Umbilical cord (tissue), 2 donors: ENCODE measurements around the gene CA10. TPM values are rescaled to one million over a fixed set of nuclear protein-coding genes. Genes with fewer than 3 reads are reported as not detected.
A peak's percentile ranks its signal among the peaks of the same experiment; 100 is the strongest.

Experiments used
- DNase-seq: peaks from one replicate; pipeline ENCODE4 v3.0.0-alpha.2; 2015; ENCODE audit warnings: low spot score
- total RNA-seq: library from RNA; depleted of rRNA; stranded (reverse); fragments of >200 nt; gene quantifications from one replicate; pipeline ENCODE4 v1.2.3, GENCODE V29; 2014; ENCODE audit warnings: low replicate concordance; ENCODE audit not compliant: insufficient read depth

CA10 gene
- 0.24 TPM for total RNA-seq

DNA sequence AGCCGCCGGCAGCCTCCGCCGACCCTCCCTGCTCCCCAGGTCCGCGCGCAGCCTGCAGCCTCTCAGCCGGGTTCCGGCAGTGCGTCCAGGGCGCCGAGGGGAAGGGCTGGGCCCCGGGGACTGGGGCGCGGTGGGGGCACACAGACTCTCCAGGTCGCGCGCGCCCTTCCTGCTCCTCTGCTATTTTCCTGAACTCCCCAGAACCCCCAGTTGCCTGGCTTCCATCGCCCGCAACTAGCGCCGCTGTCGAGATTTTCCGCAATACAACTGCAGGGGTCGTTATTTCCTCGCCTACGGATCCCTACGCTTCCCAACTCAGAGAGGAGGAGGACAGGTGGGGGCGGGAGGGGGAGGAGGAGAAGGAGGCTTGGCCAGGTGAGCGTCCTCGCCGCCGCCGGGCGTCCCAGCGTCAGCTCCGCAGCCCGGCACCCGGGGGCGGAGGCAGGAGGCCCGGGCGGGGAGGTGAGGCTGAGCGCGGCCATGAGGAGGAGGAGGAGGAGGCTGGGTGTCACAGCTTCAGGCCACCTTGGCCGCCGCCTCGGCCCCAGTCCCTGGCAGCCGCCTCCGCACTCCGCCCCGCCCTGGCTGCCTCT lies at the start of gene CA10:
Gene CA10, minus strand, starts transcription at position 265 of the 593 bp plus-strand sequence.
- no peak for DNase-seq

GRCh38 chr17:52207796-52208195 lies 49.3 kb upstream of the CA10 start:
- DNase-seq, result no peak

- DNase-seq, result no peak
These were observed 44.1 kb upstream of the CA10 start for GRCh38 chr17:52202520-52203080.

DNA sequence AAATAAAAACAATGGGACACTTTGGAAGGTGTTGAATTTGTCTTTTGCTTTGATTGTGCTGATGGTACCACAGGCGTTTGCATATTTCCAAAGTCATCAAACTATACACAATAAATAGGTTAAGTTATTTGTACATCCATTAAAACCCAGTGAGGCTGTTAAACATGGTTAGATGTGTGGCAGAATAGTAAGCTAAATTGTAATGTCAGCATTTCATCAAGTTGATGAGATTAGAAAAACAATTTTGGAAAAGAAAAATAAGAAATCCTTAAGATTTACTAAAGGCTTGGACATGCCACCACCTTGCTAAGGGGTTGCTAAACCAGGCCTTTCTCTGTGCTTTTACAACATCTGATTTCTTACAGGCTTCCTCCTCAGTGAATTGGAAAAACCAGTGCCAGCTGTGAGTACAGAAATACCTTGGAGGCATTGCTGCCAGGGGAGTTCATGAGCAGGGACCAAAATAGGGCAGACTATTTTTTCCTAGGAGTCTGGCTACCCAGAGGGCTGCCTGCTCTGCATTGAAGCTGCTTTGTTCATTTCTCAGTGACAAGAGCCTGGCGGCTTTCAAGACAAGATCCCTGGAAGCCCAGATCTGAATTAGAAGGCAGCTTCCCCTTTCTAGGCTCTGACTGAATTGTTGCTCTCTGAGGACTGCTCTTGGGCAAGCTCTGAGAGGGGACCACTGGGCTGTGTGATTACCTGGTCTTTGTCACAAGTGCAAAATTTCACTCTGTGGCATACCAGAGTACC lies 43.4 kb upstream of the CA10 start:
- no peak for DNase-seq

DNA sequence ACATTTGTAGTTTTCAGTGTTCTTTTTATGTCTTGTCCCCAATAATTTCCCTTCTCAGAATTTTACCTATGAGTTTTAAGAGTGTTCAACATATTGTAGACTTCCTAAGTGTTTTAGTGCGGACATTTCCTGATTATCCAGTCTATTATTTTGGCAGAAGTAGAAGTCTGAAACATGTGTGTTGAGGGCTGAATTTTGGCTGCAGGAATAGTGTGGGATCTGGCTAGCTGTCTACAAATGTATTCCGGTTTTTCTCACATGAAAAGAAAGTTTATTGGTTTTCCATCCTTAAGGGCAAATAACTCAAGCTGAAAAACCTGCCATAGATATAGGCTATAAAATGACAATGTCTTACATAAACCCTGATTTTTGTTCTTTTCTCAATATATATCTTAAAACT lies 33.0 kb upstream of the CA10 start:
- DNase-seq, result no peak

DNA sequence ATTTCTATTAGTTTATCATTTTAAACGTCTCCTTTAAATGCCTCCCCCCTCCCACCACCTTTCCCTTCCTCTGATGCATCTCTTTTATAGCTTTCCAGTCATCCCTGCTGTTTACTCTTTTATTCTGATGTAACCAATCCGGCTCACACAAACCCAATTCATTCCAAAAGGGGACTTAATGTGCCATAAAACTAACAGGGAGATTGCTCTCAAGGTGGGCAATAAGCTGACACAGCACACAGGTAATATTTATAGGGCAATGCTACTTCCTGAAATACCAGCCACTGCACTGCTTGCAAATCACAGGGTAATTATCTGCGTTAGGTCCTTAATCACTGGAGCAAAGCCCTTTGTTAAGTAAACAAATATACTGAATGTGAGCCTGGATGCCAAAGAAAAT lies 23.3 kb upstream of the CA10 start:
- no peak for DNase-seq

DNA sequence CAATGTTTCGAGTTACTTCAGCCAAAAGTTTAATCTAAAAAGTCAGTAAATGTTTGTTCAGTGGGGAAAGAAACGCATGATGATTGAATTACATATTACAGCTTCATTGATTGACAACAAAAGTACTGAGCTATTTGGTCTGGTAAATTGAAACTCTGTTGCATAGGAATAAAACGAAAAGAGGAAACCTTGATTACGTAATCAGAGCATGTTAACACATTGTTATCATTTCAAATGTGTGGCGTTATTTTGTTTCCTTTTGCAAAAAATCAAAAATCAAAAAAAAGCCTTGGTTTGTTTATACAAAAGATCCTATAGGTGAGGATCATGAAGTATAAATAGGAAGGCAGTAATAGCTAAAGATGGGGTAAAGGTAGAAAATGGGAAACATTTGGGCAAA lies 19.5 kb upstream of the CA10 start:
- no peak for DNase-seq

DNA sequence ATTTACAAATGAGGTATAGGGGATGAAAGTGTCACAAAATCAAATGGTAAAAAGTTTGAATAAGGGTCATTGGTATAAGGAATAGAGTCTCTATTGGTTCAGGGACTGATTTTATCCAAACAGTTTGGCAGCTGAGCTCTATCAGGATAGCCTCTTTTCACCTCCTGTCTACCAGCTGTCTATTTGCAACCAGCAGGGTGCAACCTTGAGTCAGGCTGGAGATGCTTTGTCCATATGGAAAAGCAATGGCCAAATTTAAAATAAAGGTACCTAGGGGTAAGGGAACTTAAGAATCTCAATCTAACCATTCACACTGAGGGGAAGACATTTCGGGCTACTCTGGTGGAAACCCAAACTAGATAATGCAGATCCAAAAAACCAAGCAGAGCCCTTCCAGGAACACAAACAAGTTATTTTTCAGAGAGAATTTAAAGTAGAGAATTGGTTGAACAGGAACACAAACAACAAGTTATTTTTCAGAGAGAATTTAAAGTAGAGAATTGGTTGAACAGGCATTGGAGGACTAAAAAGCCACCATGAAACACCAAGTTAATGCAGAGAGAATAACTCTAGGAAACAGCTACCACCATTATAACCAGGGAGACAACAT lies 12.6 kb upstream of the CA10 start:
- DNase-seq, result peak; percentile 11

DNA sequence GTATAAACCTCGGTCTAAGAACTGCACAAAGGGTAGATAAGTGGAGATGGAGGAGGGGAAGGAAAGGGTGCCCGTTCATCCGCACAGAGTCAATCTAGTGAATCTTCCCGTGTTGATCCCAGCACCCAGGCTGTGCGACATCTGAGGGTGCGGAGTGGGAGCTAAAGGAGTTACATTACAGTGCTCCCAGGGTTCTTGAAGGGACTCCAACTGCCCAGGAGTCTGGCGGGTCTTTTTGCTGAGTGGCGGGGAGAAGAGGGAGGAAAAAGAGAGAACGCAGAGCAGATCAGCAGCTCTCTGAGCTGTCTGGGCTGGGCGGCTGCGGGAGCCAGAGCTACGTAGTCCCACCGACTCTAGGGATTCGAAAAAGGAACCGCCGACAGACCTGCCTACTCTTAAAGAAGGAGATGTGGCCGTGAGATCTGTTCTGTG lies 1.6 kb upstream of the CA10 start:
- DNase-seq, result no peak

GRCh38 chr17:52159246-52160135 lies 977 bp upstream of the CA10 start:
- no peak for DNase-seq

GRCh38 chr17:52157603-52158449 lies 688 bp downstream of the CA10 start:
- no peak for DNase-seq

DNA sequence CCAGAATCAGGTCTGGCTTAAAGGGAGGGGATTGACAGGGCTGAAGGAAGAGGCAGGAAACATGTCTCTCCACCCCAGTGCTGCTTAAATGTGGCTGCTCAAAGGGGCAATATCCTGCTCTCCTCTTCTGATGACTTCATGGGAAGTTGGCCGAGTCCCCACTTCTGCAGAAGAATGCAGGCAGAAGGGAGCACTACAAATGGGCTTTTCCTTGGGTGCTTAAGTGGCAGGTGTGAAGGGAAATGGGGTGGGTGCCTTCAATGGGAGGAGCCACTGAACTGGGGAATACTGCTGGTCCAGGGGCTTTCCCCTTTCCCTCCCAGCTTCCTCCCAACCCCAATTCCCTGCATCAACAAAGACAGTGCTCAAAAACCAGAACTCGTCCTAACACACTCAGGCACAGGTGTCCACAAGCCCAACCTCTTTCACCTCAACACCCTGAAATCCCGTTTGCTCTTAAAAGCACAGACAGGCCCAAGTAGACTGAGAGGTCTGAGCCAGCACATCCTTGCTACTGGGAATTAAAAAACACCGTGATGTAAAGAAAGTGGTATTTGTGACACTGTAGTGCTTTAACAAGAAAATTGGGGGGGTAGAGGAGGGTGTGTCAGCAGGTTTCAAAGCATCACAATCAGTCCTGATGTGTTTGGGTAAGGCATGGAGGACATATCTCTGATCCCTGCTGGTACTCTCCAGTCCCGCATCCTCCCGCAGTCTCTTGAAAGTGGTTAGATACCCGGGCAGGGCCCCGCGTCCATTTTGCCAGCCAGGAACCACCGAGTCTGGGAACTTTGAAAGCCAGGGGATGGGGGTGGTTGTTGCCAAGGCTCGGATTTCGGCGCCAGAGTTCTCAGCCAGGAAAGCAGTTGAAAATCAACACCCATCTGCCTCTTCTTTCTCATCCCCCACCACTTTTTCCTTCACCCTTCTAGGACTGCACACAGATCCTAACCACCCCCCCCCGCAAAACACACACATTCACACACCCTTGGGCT lies 1.6 kb downstream of the CA10 start:
- DNase-seq, result no peak

DNA sequence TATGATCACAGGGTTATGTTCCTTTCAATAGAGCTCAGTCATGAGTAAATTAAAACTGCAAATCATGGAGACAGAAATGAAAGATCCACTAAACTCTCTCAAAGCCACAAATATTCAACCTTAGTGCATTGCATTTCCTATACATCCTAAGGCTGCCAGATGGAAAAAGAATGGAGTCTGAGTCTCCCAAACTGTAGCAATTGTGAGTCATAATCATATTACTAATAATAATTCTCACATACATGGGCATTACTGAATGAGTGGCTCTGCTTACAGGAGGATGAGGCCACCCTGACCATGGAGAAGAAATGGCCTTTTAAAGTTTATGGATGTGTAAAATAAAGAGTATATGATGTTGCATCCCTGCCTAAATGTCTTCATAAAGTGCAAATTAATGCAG lies 3.2 kb downstream of the CA10 start:
- no peak for DNase-seq

DNA sequence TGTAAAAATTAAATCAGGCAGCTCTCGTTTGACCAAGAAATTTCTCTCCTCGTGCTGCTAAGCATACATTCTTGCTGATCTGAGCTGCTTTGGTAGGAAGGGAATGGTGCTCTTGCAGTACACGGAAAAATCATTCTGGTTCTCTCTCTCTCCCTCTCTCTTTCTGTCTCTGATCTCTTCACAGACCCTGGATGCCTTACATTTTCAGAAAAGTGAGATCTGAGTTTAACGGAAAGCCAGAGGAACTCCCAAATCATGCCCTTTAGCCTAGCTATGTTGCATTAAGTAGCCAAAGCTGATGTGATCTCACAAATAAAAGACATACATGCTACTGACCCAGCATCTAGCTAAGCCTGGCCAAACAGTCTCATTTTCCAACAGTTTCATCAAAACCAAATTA lies 4.0 kb downstream of the CA10 start:
- DNase-seq, result no peak

DNA sequence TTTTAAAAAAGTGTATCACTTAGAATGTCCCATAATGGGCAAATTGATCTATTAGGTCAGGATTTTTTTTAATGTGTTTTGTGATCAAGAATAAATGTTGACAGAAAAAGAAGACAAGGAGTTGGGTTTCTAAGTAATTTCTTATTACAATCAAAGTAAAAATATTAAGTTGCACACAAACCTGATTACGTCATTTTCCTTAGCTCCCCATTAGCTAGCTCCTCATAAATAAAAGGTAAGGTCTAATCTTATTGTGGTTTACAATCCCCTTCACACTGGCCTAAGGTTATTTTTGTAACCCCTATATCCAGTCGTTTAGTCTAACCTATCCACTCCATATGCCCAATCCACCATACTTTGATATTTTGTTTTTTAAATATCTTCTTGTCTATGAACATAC lies 7.6 kb downstream of the CA10 start:
- no peak for DNase-seq

GRCh38 chr17:52149626-52150025 lies 8.9 kb downstream of the CA10 start:
- DNase-seq, result no peak

DNA sequence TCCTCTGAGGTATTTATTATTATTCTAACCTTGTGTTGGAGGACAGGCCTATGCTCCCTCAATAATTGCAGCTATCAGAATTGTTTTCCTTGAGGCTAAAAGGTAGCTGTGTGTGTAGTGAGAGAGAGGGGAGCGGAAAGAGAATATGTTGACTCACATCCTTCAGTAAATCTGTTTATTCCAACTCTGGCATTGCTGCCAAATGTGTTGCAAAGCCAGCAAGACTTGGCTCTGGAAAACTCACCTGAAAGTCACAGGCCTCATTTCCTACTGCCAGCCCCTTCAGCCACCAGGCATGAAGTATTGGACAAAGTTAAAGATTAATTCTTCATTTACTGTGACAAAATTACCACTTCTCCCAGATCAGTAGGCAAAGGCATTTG lies 9.6 kb downstream of the CA10 start:
- no peak for DNase-seq

GRCh38 chr17:52148288-52148968 lies 10.1 kb downstream of the CA10 start:
- DNase-seq, result no peak

DNA sequence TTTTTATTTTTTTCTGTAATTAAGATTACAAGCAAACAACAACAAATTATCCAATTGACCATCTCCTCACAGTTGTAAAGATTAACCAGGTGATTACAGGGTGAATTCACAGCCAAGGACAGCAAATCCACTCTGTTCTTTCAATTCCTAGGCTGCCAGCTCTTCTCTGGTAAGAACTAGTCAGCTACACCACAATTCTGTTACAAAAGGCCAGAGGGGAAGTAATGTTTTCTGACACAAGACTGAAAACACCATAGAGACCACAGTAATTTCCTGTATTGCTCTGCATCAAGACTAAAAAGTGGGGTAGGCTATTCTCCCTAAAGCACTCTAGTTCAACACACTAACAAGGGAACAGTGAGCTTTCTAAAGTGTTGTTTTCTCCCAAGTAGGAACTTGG lies 10.6 kb downstream of the CA10 start:
- DNase-seq, result no peak
